Kidney (tissue), 14 donors: ENCODE data around the gene UGT3A2. TPM values are rescaled to one million over a fixed set of nuclear protein-coding genes. Genes with fewer than 3 reads are reported as not detected.

ENCODE experiments used
- DNase-seq, 5 donors: peaks; one replicate each; pipeline ENCODE4 v3.0.0-alpha.2; 2013 to 2020
- FAIRE-seq: peaks from 2 replicates; lab custom pipeline; 2012; peaks lifted over from hg19 to GRCh38; lab: Jason Lieb, UNC
- H3K27ac ChIP-seq, 2 donors: one replicate each; pipeline ENCODE4 v1.7.0; 2013; ENCODE audit warnings: low read depth in 2 of 2, low read length in 2 of 2, inconsistent platforms in 1 of 2
- H3K27me3 ChIP-seq: one replicate; pipeline ENCODE4 v1.7.1; 2013; ENCODE audit warnings: low read length, inconsistent platforms; ENCODE audit not compliant: control insufficient read depth, insufficient read depth
- H3K36me3 ChIP-seq, 3 donors: one replicate each; pipeline versions ENCODE4 v1.7.0 to v1.7.1; 2013; ENCODE audit warnings: low read length in 3 of 3, control low read depth in 1 of 3, inconsistent platforms in 1 of 3; ENCODE audit not compliant: insufficient read depth in 3 of 3, control insufficient read depth in 2 of 3
- H3K4me1 ChIP-seq, 3 donors: one replicate each; pipeline versions ENCODE4 v1.7.0 to v1.7.1; 2013; ENCODE audit warnings: low read length in 3 of 3, inconsistent platforms in 1 of 3, low read depth in 1 of 3; ENCODE audit not compliant: control insufficient read depth in 2 of 3, insufficient read depth in 2 of 3
- H3K4me3 ChIP-seq, 3 donors: one replicate each; pipeline versions ENCODE4 v1.7.0 to v1.8.1; 2013; ENCODE audit warnings: low read length in 3 of 3, control low read depth in 1 of 3, inconsistent platforms in 1 of 3
- H3K9ac ChIP-seq, 3 donors: one replicate each; pipeline versions ENCODE4 v1.7.0 to v1.7.1; 2013; ENCODE audit warnings: low read length in 3 of 3, control low read depth in 1 of 3, inconsistent platforms in 1 of 3
- H3K9me3 ChIP-seq, 3 donors: one replicate each; pipeline versions ENCODE4 v1.7.0 to v1.7.1; 2013; ENCODE audit warnings: low read length in 3 of 3, control low read depth in 1 of 3, inconsistent platforms in 1 of 3; ENCODE audit not compliant: control insufficient read depth in 2 of 3, insufficient read depth in 1 of 3
- CTCF ChIP-seq: IDR thresholded peaks from 3 replicates; pipeline ENCODE4 v1.5.1; 2012; ENCODE audit warnings: mild to moderate bottlenecking, moderate library complexity, borderline replicate concordance; ENCODE audit not compliant: insufficient read depth; ENCODE audit errors: extremely low read depth
- intact Hi-C: fragments of 100-400 bp; cut with DNase I; formaldehyde crosslinking; loops from one replicate; pipeline ENCODE4 v1.11.1; 2022
- polyA plus RNA-seq: library from polyadenylated mRNA; stranded (reverse); fragments of 350-450 nt; fragmentation: Illumina TruSeq; extraction: RNeasy Lipid Tissue Mini Kit (QIAGEN cat#74804); gene quantifications from one replicate; pipeline ENCODE4 v1.2.3, GENCODE V29; 2014; ENCODE audit warnings: low read depth, low replicate concordance; ENCODE audit not compliant: insufficient read depth
- total RNA-seq: library from RNA; stranded (reverse); fragmentation: NEBNext Ultra II Directional; extraction: Animal tissue kit (Norgen Biotek cat#: 25700); gene quantifications from one replicate; pipeline ENCODE4 v1.2.1, GENCODE V29; 2021
- donor health status: control.
- donor health status: control.
- donor health status: control.
- donor health status: control.
- donor health status: control.
- donor health status: DM: yes; HTN: yes; CAD: no.
- donor health status: Normal renal cell carcinoma (clear cell type).

UGT3A2 gene
- total and polyA plus RNA-seq, 2 donors from 2014 or later = 0.35 to 4.4 TPM

DNA sequence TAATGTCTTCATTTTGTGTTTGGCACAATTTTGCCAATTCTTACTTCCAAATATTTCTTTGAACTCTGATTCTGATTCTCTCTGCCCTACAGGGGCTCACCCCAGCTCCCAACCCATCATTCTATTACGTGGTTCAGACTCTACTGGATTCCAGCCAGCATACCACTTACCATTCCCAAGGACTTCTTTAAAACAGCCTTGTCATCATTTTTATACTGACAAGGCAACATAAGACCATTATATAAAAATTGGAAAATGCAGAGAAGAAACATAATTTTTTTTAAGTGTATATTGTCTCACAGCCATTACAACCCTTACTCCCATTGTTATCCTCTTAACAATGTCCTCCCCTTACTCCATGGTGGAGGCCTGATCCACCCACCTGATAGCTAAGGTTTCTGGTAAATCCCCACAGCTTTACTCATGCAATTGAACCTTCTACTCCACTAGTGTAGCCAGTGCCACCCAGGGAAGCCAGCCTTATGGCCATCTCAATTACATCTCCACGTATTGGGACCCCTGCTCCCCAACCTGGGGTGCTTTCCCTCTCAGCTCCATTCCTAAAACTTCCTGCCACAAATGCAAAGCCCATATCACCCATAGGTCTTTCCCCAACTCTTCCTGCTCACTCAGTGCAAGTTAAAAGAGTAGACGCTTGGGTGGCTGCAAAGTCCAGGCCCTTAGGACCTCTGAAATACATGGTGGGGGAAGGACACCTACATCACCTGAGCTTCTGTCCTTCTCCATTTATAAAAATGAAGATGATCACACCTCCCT is 19.1 kb downstream of the UGT3A2 start:
- DNase-seq (no peak), FAIRE-seq (no peak)
- TF ChIP-seq CTCF = no peak
- Histone ChIP-seq H3K27ac (no peak overlapping the region), H3K4me3 (no peak overlapping the region), H3K9me3 (no peaks in the 10 kb centered on the region), H3K9ac (no peak overlapping the region), H3K36me3 (no peaks in the 10 kb centered on the region), H3K4me1 (no peaks in the 10 kb centered on the region), H3K27me3 (no peaks in the 10 kb centered on the region)
- intact Hi-C loops = no loop called here

GRCh38 chr5:36045895-36046294 is 20.8 kb downstream of the UGT3A2 start:
- H3K4me3 ChIP-seq = no peak overlapping the region
- DNase-seq (no peak), FAIRE-seq (no peak)
- H3K36me3 ChIP-seq = no peaks in the 10 kb centered on the region
- H3K9me3 ChIP-seq = no peaks in the 10 kb centered on the region
- no peak for TF ChIP-seq CTCF
- intact Hi-C loops = no loop called here
- no peak overlapping the region for H3K9ac ChIP-seq
- H3K27ac ChIP-seq = no peak overlapping the region
- H3K27me3 ChIP-seq = no peaks in the 10 kb centered on the region
- peaks cover 0 to 2% (median 0%) of the 10 kb centered on the region in 3 donors for H3K4me1 ChIP-seq

DNA sequence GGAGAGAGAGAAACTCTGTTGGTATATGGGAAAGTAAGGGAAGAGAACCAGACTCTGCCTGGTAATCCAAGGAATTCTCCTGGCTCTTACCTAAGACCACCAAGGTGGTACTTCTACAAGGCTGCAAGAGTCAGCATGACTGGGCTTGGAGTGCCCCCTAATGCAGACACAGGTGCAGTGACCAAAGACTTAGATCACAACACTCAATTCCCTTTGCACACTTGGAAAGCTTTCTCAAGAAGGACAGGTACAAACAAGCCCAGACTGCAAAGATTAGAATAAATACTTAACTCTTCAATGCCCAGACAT is 25.2 kb downstream of the UGT3A2 start:
- peak in 1 of 5 donors; percentile 22 for DNase-seq
- H3K36me3 ChIP-seq = no peaks in the 10 kb centered on the region
- H3K4me3 ChIP-seq = no peak overlapping the region
- no peaks in the 10 kb centered on the region for H3K27me3 ChIP-seq
- FAIRE-seq = no peak
- H3K9ac ChIP-seq = no peak overlapping the region
- H3K27ac ChIP-seq = no peak overlapping the region
- intact Hi-C loops = no loop called here
- TF ChIP-seq CTCF = peak; percentile 36
- H3K9me3 ChIP-seq = no peaks in the 10 kb centered on the region
- peaks cover 0 to 2% (median 0%) of the 10 kb centered on the region in 3 donors for H3K4me1 ChIP-seq
